Spinal cord (tissue), 10 donors: ENCODE measurements around the gene RXRA. TPM values are rescaled to one million over a fixed set of nuclear protein-coding genes. Genes with fewer than 3 reads are reported as not detected.

Source experiments
- DNase-seq, 6 donors: peaks; one replicate each; pipeline versions ENCODE4 v3.0.0 to v3.0.0-alpha.2; 2013 to 2015; ENCODE audit warnings: low spot score in 6 of 6, low read depth in 4 of 6
- H3K27ac ChIP-seq: one replicate; pipeline ENCODE4 v1.5.1; 2013; ENCODE audit warnings: low read depth, low read length, control low read depth
- H3K27me3 ChIP-seq: one replicate; pipeline ENCODE4 v1.6.1; 2013; ENCODE audit warnings: low read length; ENCODE audit not compliant: control insufficient read depth, insufficient read depth
- H3K36me3 ChIP-seq: one replicate; pipeline ENCODE4 v1.6.1; 2013; ENCODE audit warnings: low read length; ENCODE audit not compliant: control insufficient read depth, insufficient read depth
- H3K4me1 ChIP-seq: one replicate; pipeline ENCODE4 v1.6.1; 2013; ENCODE audit warnings: low read length; ENCODE audit not compliant: control insufficient read depth, insufficient read depth
- H3K4me3 ChIP-seq: one replicate; pipeline ENCODE4 v1.5.1; 2013; ENCODE audit warnings: low read depth, low read length, control low read depth
- H3K9me3 ChIP-seq: one replicate; pipeline ENCODE4 v1.6.1; 2013; ENCODE audit warnings: low read length; ENCODE audit not compliant: control insufficient read depth, insufficient read depth
- WGBS: methylation state at CpG from one replicate; pipeline ENCODE4 v1.1.5; 2013; ENCODE audit warnings: missing lambda C conversion rate; ENCODE audit not compliant: insufficient coverage; 5-methylcytosine and 5-hydroxymethylcytosine counted together
- polyA plus RNA-seq, 2 donors: library from polyadenylated mRNA; unstranded; fragments of 120-200 nt; gene quantifications; one replicate each; pipeline ENCODE4 v1.2.1, GENCODE V29; 2013; ENCODE audit not compliant: insufficient read length in 2 of 2
- small RNA-seq: library from RNA; depleted of rRNA; stranded (forward); fragments of <200 nt; gene quantifications from one replicate; pipeline ENCODE3, GENCODE V24; 2014; ENCODE audit warnings: low replicate concordance
- total RNA-seq, 2 donors: library from RNA; depleted of rRNA in 1 of 2; stranded (reverse); fragments of 120-200 nt in 1 of 2; fragments of >200 nt in 1 of 2; gene quantifications; one replicate each; pipeline versions ENCODE4 v1.2.3 to v1.2.4, GENCODE V29; 2013 to 2014
- donor health status: healthy.

The RXRA gene
- total and polyA plus RNA-seq, 4 donors: 9.4 to 32.3 (median 26.1) TPM

DNA sequence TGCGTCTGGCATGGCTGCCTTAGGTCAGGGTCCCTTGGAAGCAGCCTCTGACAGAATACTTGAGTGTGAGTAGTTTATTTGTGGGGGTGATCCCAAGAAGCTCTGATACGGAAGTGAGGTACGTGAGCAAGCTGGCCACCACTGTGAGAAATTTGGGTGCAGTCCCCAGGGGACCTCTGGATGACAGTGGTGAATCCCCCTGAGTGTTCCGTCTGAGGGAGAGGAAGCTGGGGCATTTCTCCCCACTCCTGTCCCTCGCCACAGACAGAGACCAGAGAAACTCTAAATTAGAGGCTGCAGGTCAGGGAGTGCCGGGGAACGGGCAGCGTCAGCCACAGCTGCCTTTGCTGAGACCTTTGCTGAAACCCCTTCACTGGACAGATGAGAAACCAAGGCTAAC, 159.4 kb downstream of the RXRA start:
- WGBS: 94% methylated on average over 8 of the region's 8 CpGs
- H3K9me3 ChIP-seq: no peaks in the 10 kb centered on the region
- no peak for DNase-seq

DNA sequence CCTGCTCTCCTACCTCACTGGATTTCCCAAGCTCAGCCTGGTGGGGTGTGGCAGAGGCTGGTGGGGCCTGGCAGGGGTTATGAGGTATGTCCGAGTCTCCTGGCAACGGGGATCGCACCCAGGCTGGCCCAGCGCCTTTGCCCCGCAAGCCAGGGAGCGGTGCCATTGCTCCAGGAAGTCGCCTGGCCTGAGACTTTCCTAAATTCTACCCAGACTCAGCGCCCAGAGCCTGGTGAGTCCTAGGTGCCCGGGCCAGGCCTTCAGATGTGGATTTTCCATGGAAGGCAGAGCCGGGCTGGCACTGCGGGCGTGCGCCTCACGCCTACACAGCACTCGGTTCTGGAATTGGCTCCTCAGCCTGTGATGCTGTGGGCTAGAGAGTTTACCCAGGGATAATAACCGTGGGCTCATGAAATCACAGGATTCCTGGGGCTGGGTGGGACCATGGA, 159.9 kb downstream of the RXRA start:
- no peak overlapping the region for H3K27ac ChIP-seq
- peaks cover 27% of the 10 kb centered on the region for H3K4me1 ChIP-seq
- DNase-seq: no peak
- H3K36me3 ChIP-seq: no peaks in the 10 kb centered on the region
- WGBS: 83% methylated on average over 16 of the region's 16 CpGs
- no peaks in the 10 kb centered on the region for H3K27me3 ChIP-seq
- no peak overlapping the region for H3K4me3 ChIP-seq
- no peaks in the 10 kb centered on the region for H3K9me3 ChIP-seq

More for the DNA sequence above, 159.4 kb downstream of the RXRA start:
- no peaks in the 10 kb centered on the region for H3K36me3 ChIP-seq
- H3K4me1 ChIP-seq: peaks cover 27% of the 10 kb centered on the region
- H3K27ac ChIP-seq: no peak overlapping the region
- no peak overlapping the region for H3K4me3 ChIP-seq
- H3K27me3 ChIP-seq: no peaks in the 10 kb centered on the region

DNA sequence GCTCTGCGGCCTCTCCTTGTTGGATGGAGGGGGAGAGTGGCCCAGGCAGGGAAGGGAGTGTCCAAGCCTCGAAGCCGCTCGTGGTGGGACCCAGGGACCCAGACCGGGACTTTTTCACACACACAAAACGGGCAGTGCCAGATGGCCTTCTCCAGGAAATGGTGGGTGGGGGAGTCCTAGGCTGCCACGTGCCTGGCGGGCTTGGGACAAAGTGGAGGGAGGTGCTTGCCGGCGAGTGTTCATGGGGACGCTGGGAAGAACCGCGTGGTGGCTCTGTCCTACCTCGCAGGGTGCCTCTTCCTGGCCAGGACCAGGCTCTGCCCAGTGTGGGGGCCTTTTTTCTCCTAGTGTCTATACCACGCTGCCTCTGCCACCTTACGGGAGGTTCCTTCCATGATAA, 160.3 kb downstream of the RXRA start:
- Histone ChIP-seq H3K27me3 (no peaks in the 10 kb centered on the region), H3K36me3 (no peaks in the 10 kb centered on the region), H3K4me1 (peaks cover 27% of the 10 kb centered on the region), H3K27ac (no peak overlapping the region), H3K4me3 (no peak overlapping the region), H3K9me3 (no peaks in the 10 kb centered on the region)
- 80% methylated on average over 11 of the region's 16 CpGs for WGBS
- no peak for DNase-seq

Small RNA genes within 50 kb of the gene (small RNA-seq; reads per million reads assigned to genes)
- not detected for gene MIR4669

Other genes with a start within 250 kb of the RXRA start
- 10 to 100 TPM; 15.1 to 23.0 TPM for gene WDR5, start 190.4 kb upstream of the RXRA start, total RNA-seq
- gene WDR5, start 190.4 kb upstream of the RXRA start, polyA plus RNA-seq: 10 to 100 TPM; 37.3 to 39.0 TPM
- 10 to 100 TPM in 1 of 2 donors, not detected in 1; 44.4 TPM for gene RNU6ATAC, start 161.9 kb upstream of the RXRA start, total RNA-seq
- 1 to 10 TPM; 2.8 to 5.5 TPM for gene RNU6ATAC, start 161.9 kb upstream of the RXRA start, polyA plus RNA-seq